Heart left ventricle (tissue), 16 donors: ENCODE measurements around the gene CPLX1. TPM values are rescaled to one million over a fixed set of nuclear protein-coding genes. Genes with fewer than 3 reads are reported as not detected.
A peak's percentile ranks its signal among the peaks of the same experiment; 100 is the strongest.

Experiments
- ATAC-seq, 4 donors: fragments of 200-7000 bp; cut with Tn5 transposase; one replicate each; pipeline ENCODE4 v1.9.1; 2020 to 2022; ENCODE audit warnings: moderate library complexity in 4 of 4, mild to moderate bottlenecking in 3 of 4, moderate number of reproducible peaks in 1 of 4
- DNase-seq, 5 donors: peaks; one replicate each; pipeline ENCODE4 v3.0.0-alpha.2; 2020
- H3K27ac ChIP-seq, 12 donors: fragments of 200-600 bp; sonication (generic) in 4 of 12; one replicate each; pipeline versions ENCODE4 v1.5.0 to v1.8.0; 2016 to 2022; ENCODE audit warnings: mild to moderate bottlenecking in 2 of 12
- H3K27me3 ChIP-seq, 9 donors: fragments of 200-600 bp; sonication (generic) in 2 of 9; one replicate each; pipeline versions ENCODE4 v1.5.1 to v1.8.0; 2016 to 2022; ENCODE audit warnings: mild to moderate bottlenecking in 3 of 9
- H3K36me3 ChIP-seq, 9 donors: fragments of 200-600 bp; sonication (generic) in 2 of 9; one replicate each; pipeline versions ENCODE4 v1.5.0 to v1.8.0; 2018 to 2022; ENCODE audit warnings: mild to moderate bottlenecking in 2 of 9
- H3K4me1 ChIP-seq, 12 donors: fragments of 200-600 bp; sonication (generic) in 4 of 12; one replicate each; pipeline versions ENCODE4 v1.5.0 to v1.8.0; 2016 to 2022; ENCODE audit warnings: mild to moderate bottlenecking in 3 of 12
- H3K4me3 ChIP-seq, 12 donors: fragments of 200-600 bp; sonication (generic) in 4 of 12; one replicate each; pipeline versions ENCODE4 v1.5.0 to v1.8.0; 2017 to 2022; ENCODE audit warnings: mild to moderate bottlenecking in 9 of 12, moderate library complexity in 4 of 12
- H3K9me3 ChIP-seq, 12 donors: fragments of 200-600 bp; sonication (generic) in 4 of 12; one replicate each; pipeline versions ENCODE4 v1.5.0 to v1.8.0; 2016 to 2022; ENCODE audit warnings: mild to moderate bottlenecking in 1 of 12
- POLR2A ChIP-seq, 2 donors: fragments of 450-650 bp; IDR thresholded peaks; one replicate each; pipeline ENCODE4 v1.6.1; 2017; ENCODE audit warnings: antibody characterized with exemption in 2 of 2, mild to moderate bottlenecking in 2 of 2, moderate library complexity in 2 of 2
- WGBS, 4 donors: extraction: QIAGEN DNeasy Blood & Tissue Kit in 2 of 4; methylation state at CpG; one replicate each; pipeline versions ENCODE4 v1.1.5 to v1.1.7; 2013 to 2018; 5-methylcytosine and 5-hydroxymethylcytosine counted together
- intact Hi-C, 10 donors: fragments of 100-400 bp; cut with DNase I; formaldehyde crosslinking; loops; one replicate each; pipeline versions ENCODE4 v1.11.1 to v1.14.2; 2022
- polyA plus RNA-seq, 2 donors: library from polyadenylated mRNA; stranded (reverse); fragments of 200-250 nt; gene quantifications; one replicate each; pipeline ENCODE4 v1.2.3, GENCODE V29; 2013
- total RNA-seq, 9 donors: library from RNA; depleted of rRNA in 2 of 9; stranded (reverse); fragments of >200 nt in 2 of 9; fragmentation: NEBNext Ultra II Directional in 3 of 9; extraction: Animal tissue kit (Norgen Biotek cat#: 25700) in 3 of 9; gene quantifications; one replicate each; pipeline versions ENCODE4 v1.1.0 to v1.2.4, GENCODE V29; 2016 to 2023
- TF ChIP-seq, protein P1 (sequence below), 12 donors: fragments of 200-600 bp; sonication (generic) in 4 of 12; IDR thresholded peaks; one replicate each; pipeline versions ENCODE4 v1.5.0 to v1.8.0; 2018 to 2022; ENCODE audit warnings: antibody characterized with exemption in 12 of 12, mild to moderate bottlenecking in 5 of 12
- donor health status: ischemic (EF 13 %, LVEDD 7.1; RV severe dilation, severe dysfunction).
- donor health status: healthy with polysubstance abuse.
- donor health status: DM: no; HTN: yes; CAD: no.
- donor health status: DM: no; HTN: no; CAD: no.
- donor health status: ischemic (EF 25% LVEDD 6.9; RV normal size, moderate dysfunction).
- donor health status: ischemic (EF 25% LVEDD 5.7; RV mildly dilated, moderate dysfunction).
- donor health status: healthy.
- donor health status: DM: yes; HTN: yes; CAD: no.
- donor health status: ischemic (EF 35%, LVEDD 5.7; RV mildly dilated, moderate dysfunction).
- donor health status: nonischemic (EF 11% LVEDD 7.7; RV severe dilation, severe dysfunction).
- donor health status: DM: yes; HTN: yes; CAD: no.
- donor health status: PGD.
- donor health status: ischemic (EF 29% LVEDD 5.4; RV normal size, mild dysfunction).
- donor health status: nonischemic (EF 23%, LVEDD 6.1; RV moderate dilation, normal function).

Gene CPLX1
- total and polyA plus RNA-seq, 11 donors: 0.75 to 7.0 (median 3.3) TPM

DNA sequence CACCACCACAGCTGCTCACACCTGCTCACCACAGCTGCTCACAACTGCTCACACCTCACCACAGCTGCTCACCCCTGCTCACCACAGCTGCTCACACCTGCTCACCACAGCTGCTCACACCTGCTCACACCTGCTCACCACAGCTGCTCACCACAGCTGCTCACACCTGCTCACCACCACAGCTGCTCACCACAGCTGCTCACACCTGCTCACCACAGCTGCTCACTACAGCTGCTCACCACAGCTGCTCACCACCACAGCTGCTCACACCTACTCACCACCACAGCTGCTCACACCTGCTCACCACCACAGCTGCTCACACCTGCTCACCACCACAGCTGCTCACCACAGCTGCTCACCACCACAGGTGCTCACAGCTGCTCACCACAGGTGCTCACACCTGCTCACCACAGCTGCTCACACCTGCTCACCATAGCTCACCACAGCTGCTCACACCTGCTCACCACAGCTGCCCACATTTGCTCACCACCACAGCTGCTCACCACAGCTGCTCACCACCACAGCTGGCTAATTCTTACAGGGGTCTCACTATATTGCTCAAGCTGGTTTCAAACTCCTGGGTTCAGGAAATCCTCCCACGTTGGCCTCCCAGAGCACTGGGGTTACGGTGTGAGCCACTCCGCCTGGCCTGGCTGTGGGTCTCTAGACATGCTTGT is 30.4 kb upstream of the CPLX1 start:
- peak in 1 of 5 donors; percentile 29 for DNase-seq
- no peak overlapping the region for H3K4me3 ChIP-seq
- WGBS, 4 donors: 94 to 100% (median 98%) methylated on average over 3 of the region's 3 CpGs
- H3K4me1 ChIP-seq: no peaks in the 10 kb centered on the region
- no peaks in the 10 kb centered on the region for H3K9me3 ChIP-seq
- no peaks in the 10 kb centered on the region for H3K27me3 ChIP-seq
- intact Hi-C loops: no loop called here
- peaks cover 0 to 83% (median 61%) of the 10 kb centered on the region in 9 donors for H3K36me3 ChIP-seq
- no peak overlapping the region for H3K27ac ChIP-seq
- ATAC-seq: no peak
- no peak for TF ChIP-seq POLR2A (IDR thresholded peaks at IDR 0.05)
- TF ChIP-seq, protein P1, sequence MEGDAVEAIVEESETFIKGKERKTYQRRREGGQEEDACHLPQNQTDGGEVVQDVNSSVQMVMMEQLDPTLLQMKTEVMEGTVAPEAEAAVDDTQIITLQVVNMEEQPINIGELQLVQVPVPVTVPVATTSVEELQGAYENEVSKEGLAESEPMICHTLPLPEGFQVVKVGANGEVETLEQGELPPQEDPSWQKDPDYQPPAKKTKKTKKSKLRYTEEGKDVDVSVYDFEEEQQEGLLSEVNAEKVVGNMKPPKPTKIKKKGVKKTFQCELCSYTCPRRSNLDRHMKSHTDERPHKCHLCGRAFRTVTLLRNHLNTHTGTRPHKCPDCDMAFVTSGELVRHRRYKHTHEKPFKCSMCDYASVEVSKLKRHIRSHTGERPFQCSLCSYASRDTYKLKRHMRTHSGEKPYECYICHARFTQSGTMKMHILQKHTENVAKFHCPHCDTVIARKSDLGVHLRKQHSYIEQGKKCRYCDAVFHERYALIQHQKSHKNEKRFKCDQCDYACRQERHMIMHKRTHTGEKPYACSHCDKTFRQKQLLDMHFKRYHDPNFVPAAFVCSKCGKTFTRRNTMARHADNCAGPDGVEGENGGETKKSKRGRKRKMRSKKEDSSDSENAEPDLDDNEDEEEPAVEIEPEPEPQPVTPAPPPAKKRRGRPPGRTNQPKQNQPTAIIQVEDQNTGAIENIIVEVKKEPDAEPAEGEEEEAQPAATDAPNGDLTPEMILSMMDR (IDR thresholded peaks at IDR 0.05): no peak

DNA sequence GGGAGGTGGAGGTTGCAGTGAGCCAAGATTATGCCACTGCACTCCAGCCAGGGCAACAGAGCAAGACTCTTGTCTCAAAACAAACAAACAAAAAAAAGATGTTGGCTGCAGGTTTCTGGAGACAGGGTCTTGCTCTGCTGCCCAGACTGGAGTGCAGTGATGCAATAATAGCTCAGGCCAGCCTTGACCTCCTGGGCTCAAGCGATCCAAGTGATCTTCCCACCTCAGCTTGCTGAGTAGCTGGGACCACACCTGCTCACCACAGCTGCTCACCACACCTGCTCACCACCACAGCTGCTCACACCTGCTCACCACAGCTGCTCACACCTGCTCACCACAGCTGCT is 29.9 kb upstream of the CPLX1 start:
- 0 to 45% (median 39%) methylated on average over 1 of the region's 1 CpG for WGBS, 4 donors
- TF ChIP-seq, protein P1 (IDR thresholded peaks at IDR 0.05): no peak
- TF ChIP-seq POLR2A (IDR thresholded peaks at IDR 0.05): no peak
- no peak overlapping the region for H3K27ac ChIP-seq
- no peaks in the 10 kb centered on the region for H3K27me3 ChIP-seq
- ATAC-seq (no peak), DNase-seq (peak in 1 of 5 donors; percentile 22)
- no peak overlapping the region for H3K4me3 ChIP-seq
- H3K36me3 ChIP-seq: peaks cover 0 to 83% (median 61%) of the 10 kb centered on the region in 9 donors
- no peaks in the 10 kb centered on the region for H3K9me3 ChIP-seq
- H3K4me1 ChIP-seq: no peaks in the 10 kb centered on the region
- intact Hi-C loops: no loop called here

DNA sequence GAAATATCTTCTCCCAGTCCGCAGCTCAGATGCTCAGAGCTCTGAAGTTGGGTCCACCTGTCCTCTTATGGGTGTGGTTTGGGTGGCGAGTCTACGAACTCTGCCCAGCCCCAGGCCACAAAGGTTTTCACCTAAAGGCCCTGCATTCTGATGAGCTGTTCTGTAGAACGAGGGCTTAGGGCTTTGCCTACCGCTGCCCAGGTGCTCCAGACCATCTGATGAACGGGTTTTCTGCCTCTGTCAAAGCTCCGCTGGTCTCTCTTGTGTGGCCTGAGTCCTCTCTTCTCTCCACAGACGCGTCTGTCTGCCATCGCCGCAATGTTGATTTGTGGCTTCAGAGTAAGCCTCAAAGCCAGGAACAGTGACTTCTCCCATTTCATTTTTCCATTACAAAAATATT is 28.4 kb upstream of the CPLX1 start:
- intact Hi-C loops: no loop called here
- Histone ChIP-seq H3K9me3 (no peaks in the 10 kb centered on the region), H3K36me3 (peaks cover 0 to 83% (median 57%) of the 10 kb centered on the region in 9 donors), H3K4me3 (no peak overlapping the region), H3K27me3 (no peaks in the 10 kb centered on the region), H3K27ac (no peak overlapping the region), H3K4me1 (no peaks in the 10 kb centered on the region)
- DNase-seq (peak in 1 of 5 donors; percentile 14), ATAC-seq (no peak)
- 89 to 99% (median 95%) methylated on average over 11 of the region's 11 CpGs for WGBS, 4 donors
- no peak for TF ChIP-seq POLR2A (IDR thresholded peaks at IDR 0.05)
- TF ChIP-seq, protein P1 (IDR thresholded peaks at IDR 0.05): no peak

DNA sequence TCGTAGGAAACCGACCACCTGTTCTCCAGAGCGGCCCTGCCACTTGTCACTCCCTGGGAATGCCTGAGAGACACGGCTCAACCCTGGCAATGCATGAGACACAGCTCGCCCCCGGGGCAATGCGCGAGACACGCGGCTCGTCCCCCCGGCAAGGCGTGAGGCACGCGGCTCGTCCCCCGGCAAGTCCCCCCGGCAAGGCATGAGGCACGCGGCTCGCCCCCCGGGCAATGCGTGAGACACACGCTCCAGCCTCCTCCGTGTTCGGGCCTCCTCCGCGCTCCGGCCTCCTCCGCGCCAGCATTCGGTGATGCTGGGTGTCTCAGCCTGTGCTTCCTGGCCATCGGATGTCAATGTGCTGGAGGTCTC is 27.5 kb upstream of the CPLX1 start:
- Histone ChIP-seq H3K9me3 (no peaks in the 10 kb centered on the region), H3K27ac (no peak overlapping the region), H3K27me3 (no peaks in the 10 kb centered on the region), H3K4me1 (no peaks in the 10 kb centered on the region), H3K36me3 (peaks cover 0 to 81% (median 54%) of the 10 kb centered on the region in 9 donors), H3K4me3 (no peak overlapping the region)
- no peak for ATAC-seq
- WGBS, 4 donors: 92 to 95% (median 94%) methylated on average over 33 of the region's 33 CpGs
- DNase-seq: peak in 1 of 5 donors; percentile 48
- TF ChIP-seq, protein P1 (IDR thresholded peaks at IDR 0.05): no peak
- no peak for TF ChIP-seq POLR2A (IDR thresholded peaks at IDR 0.05)
- intact Hi-C loops: no loop called here
